ENCODE data around the gene BUD23. TPM values are rescaled to one million over a fixed set of nuclear protein-coding genes. Genes with fewer than 3 reads are reported as not detected.
"Not testable (repeated sequence)": the region's sequence is repeated elsewhere in the genome, so short reads cannot be mapped to it uniquely, and the experiment has no call there.

The BUD23 gene
- total RNA-seq, 1 experiment from 2014 or later = 124 TPM

GRCh38 chr7:73674468-73675124 lies 8.8 kb upstream of the BUD23 start:
- peaks cover 4% of the 10 kb centered on the region; the same call in 1 of the 2 replicates for H3K4me1 ChIP-seq (ENCODE audit: control insufficient read depth, insufficient read depth, low read length)
- no peak for DNase-seq (ENCODE audit: low read depth, low spot score)
- in situ Hi-C loops (cut with HindIII; ENCODE audit: low pct_unique_long_range_greater_than_20kb, low sequenced_read_pairs) (no loop called here), intact Hi-C loops (cut with micrococcal nuclease; ENCODE audit: unreplicated experiment) (no loop called here)
- BruUV-seq (replicated peaks) = no TSS peak
- TF ChIP-seq TCF7L2 (IDR thresholded peaks at IDR 0.05; ENCODE audit: low read depth, low read length) (no peak), CTCF (IDR thresholded peaks at IDR 0.05) (no peak), POLR2AphosphoS5 (IDR thresholded peaks at IDR 0.05; ENCODE audit: low read depth, low read length) (no peak), SIN3A (IDR thresholded peaks at IDR 0.05; ENCODE audit: borderline replicate concordance, insufficient read depth, low read depth, low read length) (no peak)
- TF ChIP-seq, protein P1, sequence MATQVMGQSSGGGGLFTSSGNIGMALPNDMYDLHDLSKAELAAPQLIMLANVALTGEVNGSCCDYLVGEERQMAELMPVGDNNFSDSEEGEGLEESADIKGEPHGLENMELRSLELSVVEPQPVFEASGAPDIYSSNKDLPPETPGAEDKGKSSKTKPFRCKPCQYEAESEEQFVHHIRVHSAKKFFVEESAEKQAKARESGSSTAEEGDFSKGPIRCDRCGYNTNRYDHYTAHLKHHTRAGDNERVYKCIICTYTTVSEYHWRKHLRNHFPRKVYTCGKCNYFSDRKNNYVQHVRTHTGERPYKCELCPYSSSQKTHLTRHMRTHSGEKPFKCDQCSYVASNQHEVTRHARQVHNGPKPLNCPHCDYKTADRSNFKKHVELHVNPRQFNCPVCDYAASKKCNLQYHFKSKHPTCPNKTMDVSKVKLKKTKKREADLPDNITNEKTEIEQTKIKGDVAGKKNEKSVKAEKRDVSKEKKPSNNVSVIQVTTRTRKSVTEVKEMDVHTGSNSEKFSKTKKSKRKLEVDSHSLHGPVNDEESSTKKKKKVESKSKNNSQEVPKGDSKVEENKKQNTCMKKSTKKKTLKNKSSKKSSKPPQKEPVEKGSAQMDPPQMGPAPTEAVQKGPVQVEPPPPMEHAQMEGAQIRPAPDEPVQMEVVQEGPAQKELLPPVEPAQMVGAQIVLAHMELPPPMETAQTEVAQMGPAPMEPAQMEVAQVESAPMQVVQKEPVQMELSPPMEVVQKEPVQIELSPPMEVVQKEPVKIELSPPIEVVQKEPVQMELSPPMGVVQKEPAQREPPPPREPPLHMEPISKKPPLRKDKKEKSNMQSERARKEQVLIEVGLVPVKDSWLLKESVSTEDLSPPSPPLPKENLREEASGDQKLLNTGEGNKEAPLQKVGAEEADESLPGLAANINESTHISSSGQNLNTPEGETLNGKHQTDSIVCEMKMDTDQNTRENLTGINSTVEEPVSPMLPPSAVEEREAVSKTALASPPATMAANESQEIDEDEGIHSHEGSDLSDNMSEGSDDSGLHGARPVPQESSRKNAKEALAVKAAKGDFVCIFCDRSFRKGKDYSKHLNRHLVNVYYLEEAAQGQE (IDR thresholded peaks at IDR 0.05; ENCODE audit: insufficient read depth in 1 of 2, low read depth in 2 of 2, low read length in 1 of 2) = no peak
- H3K4me3 ChIP-seq (ENCODE audit: low read depth in 2 of 2, low read length in 2 of 2) = no peak overlapping the region
- H3K27ac ChIP-seq (ENCODE audit: low read length) = no peak overlapping the region
- POLR2A ChIA-PET = no interaction called here
- H3K36me3 ChIP-seq (ENCODE audit: control insufficient read depth, insufficient read depth, low read length) = no peaks in the 10 kb centered on the region
- no peak for ATAC-seq
- no peaks in the 10 kb centered on the region for H3K9me3 ChIP-seq (ENCODE audit: control insufficient read depth, insufficient read depth, low read depth, low read length)
- CTCF ChIA-PET = no interaction called here
- no peaks in the 10 kb centered on the region for H3K27me3 ChIP-seq (ENCODE audit: control insufficient read depth, insufficient read depth, low read length)

DNA sequence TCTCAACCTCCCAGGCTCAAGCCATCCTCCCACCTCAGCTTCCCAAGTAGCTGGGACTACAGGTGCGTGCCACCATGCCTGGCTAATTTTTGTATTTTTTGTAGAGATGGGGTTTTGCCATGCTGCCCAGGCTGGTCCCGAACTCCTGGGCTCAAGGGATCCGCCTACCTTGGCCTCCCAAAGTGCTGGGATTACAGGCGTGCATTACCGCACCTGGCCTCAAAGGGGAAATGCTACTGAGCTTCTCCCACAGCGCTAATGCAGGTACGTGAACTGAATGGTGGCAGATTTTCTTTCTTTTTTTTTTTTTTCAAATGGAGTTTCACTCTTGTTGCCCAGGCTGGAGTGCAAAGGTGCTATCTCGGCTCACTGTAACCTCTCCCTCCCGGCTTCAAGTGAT lies 7.3 kb upstream of the BUD23 start:
- intact Hi-C loops (cut with micrococcal nuclease; ENCODE audit: unreplicated experiment); ATAC-seq; H3K36me3 ChIP-seq (ENCODE audit: control insufficient read depth, insufficient read depth, low read length); DNase-seq (ENCODE audit: low read depth, low spot score); in situ Hi-C loops (cut with HindIII; ENCODE audit: low pct_unique_long_range_greater_than_20kb, low sequenced_read_pairs); H3K27ac ChIP-seq (ENCODE audit: low read length); H3K4me3 ChIP-seq (ENCODE audit: low read depth in 2 of 2, low read length in 2 of 2); BruUV-seq (replicated peaks); H3K9me3 ChIP-seq (ENCODE audit: control insufficient read depth, insufficient read depth, low read depth, low read length); H3K27me3 ChIP-seq (ENCODE audit: control insufficient read depth, insufficient read depth, low read length): not testable (repeated sequence)
- ChIA-PET POLR2A (interaction anchor here (0.6 to 0.7 kb wide), 2 partner anchors 41 to 55 kb away, joined by 3 read pairs; no protein-coding TSS in a partner anchor), CTCF (interaction anchor here (0.7 kb wide), 1 partner anchor 11 kb away, joined by 4 read pairs; no protein-coding TSS in a partner anchor)
- H3K4me1 ChIP-seq (ENCODE audit: control insufficient read depth, insufficient read depth, low read length) = peaks cover 16% of the 10 kb centered on the region

DNA sequence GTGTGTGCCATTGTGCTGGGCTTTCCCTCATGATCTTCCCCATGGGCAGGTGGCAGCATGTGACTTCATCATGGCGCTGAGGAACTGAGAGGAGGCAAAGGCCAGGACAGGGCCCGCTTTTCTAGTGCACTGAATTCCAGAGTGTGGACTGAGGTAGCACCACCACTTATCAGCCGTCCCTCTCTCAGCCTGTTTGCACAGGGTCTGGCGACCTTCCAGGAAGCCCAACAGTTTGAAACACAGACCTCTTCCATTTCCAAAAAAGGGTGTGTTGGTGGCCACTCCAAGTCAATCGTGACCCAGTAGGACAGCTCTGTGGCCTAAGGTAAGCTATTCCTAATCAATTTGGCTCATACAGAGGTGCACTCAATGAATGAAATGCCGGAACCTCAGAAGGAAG lies 4.5 kb upstream of the BUD23 start:
- intact Hi-C loops (cut with micrococcal nuclease; ENCODE audit: unreplicated experiment) (no loop called here), in situ Hi-C loops (cut with HindIII; ENCODE audit: low pct_unique_long_range_greater_than_20kb, low sequenced_read_pairs) (no loop called here)
- Histone ChIP-seq H3K27ac (ENCODE audit: low read length) (no peak overlapping the region), H3K9me3 (ENCODE audit: control insufficient read depth, insufficient read depth, low read depth, low read length) (no peaks in the 10 kb centered on the region), H3K36me3 (ENCODE audit: control insufficient read depth, insufficient read depth, low read length) (no peaks in the 10 kb centered on the region; the same call in 1 of the 2 replicates), H3K4me3 (ENCODE audit: low read depth in 2 of 2, low read length in 2 of 2) (no peak overlapping the region), H3K4me1 (ENCODE audit: control insufficient read depth, insufficient read depth, low read length) (peaks cover 23% of the 10 kb centered on the region), H3K27me3 (ENCODE audit: control insufficient read depth, insufficient read depth, low read length) (no peaks in the 10 kb centered on the region)
- ChIA-PET CTCF (no interaction called here), POLR2A (no interaction called here)
- TF ChIP-seq, protein P1 (IDR thresholded peaks at IDR 0.05; ENCODE audit: insufficient read depth in 1 of 2, low read depth in 2 of 2, low read length in 1 of 2) = no peak
- TF ChIP-seq TCF7L2 (IDR thresholded peaks at IDR 0.05; ENCODE audit: low read depth, low read length) = no peak
- no peak for TF ChIP-seq POLR2AphosphoS5 (IDR thresholded peaks at IDR 0.05; ENCODE audit: low read depth, low read length)
- no TSS peak for BruUV-seq (replicated peaks)
- ATAC-seq = no peak
- DNase-seq (ENCODE audit: low read depth, low spot score) = no peak

Measured in Panc1 (cell line).